ENCODE results near the gene SCRN2. TPM values are rescaled to one million over a fixed set of nuclear protein-coding genes. Genes with fewer than 3 reads are reported as not detected.
A peak's percentile ranks its signal among the peaks of the same experiment; 100 is the strongest.

The SCRN2 gene
- total and polyA plus RNA-seq, 2 of the 8 experiments (the other 6 are each of a cell fraction or from before 2014, with no cell fraction given), result 24.4 to 42.3 TPM

DNA sequence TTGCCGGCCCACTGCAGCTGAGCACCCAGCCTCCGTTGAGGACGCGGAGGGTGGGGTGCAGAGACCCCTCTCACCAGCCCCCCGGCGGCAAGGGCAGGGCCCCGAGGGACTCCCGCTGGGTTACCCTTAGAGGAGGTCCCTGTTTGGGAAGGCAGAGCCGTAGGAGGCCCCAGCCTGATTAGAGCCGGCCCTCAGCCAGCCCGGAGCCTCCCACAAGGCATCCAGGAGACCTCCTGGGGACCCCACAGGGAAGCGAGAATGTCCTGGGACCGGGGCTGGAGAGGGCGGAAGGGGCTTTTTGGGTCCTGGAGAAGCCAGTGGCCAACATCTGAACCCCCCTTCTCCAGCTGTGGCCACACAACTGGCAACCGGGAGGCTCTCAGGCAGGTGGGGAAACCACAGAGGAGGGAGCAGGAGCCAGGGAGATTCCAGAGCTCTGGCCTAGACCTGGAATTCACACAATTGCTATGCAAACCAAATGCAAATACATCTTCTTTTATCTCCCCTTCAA is 31.6 kb upstream of the SCRN2 start:
- H2BK20ac ChIP-seq (ENCODE audit: low read length), result no peak overlapping the region
- POLR2A ChIA-PET (ENCODE audit: partially characterized antibody), result interaction anchor here (0.8 to 3.6 kb wide), 8 partner anchors 10 to 28 kb away, joined by 5 to 17 read pairs (median 6); partner anchors contain the start of genes SP2 and SP6
- peaks cover 21 to 44% (median 28%) of the 10 kb centered on the region in 4 experiments for H3K4me1 ChIP-seq (replicated peaks in 1 of 4; ENCODE audit: control insufficient read depth in 3 of 4, insufficient read depth in 4 of 4, low read length in 3 of 4)
- H2BK5ac ChIP-seq (ENCODE audit: low read depth, low read length), result 0 out of 2 replicates have a peak overlapping the region, but pooled peaks have one; percentile 21
- DNase-seq (ENCODE audit: low read depth in 1 of 2, low spot score in 2 of 2), result peak in 1 of 2 experiments; percentile 79
- peak overlapping the region; percentile 7 for H4K5ac ChIP-seq (ENCODE audit: insufficient read length, low read depth, low read length)
- no peak overlapping the region for H2BK120ac ChIP-seq (replicated peaks; ENCODE audit: low read depth, low read length)
- no peaks in the 10 kb centered on the region for H3K9me3 ChIP-seq (ENCODE audit: insufficient read depth in 2 of 2, low read depth in 1 of 2, low read length in 1 of 2)
- H3K4me2 ChIP-seq (ENCODE audit: insufficient read depth in 1 of 2, low read depth in 2 of 2, low read length in 2 of 2), result peak overlapping the region; percentile 88 to 90
- no peak overlapping the region; the same call in 1 of the 2 replicates for H3K18ac ChIP-seq (ENCODE audit: extremely low read depth, low read length)
- FAIRE-seq, result peak; percentile 45
- peaks cover 4% of the 10 kb centered on the region; the same call in 1 of the 2 replicates for H3K23me2 ChIP-seq (ENCODE audit: low read depth, low read length)
- H3K23ac ChIP-seq (ENCODE audit: insufficient read length), result no peak overlapping the region
- no peak overlapping the region for H3K56ac ChIP-seq (replicated peaks; ENCODE audit: insufficient read length, low read depth, low read length)
- no peaks in the 10 kb centered on the region for H3K79me2 ChIP-seq (ENCODE audit: control insufficient read depth in 1 of 2, insufficient read depth in 2 of 2, low read length in 2 of 2)
- no peak overlapping the region for H2BK15ac ChIP-seq (ENCODE audit: low read length)
- no peaks in the 10 kb centered on the region for H3K36me3 ChIP-seq (ENCODE audit: control insufficient read depth in 2 of 4, insufficient read depth in 4 of 4, low read length in 3 of 4)
- CTCF ChIA-PET (ENCODE audit: partially characterized antibody), result interaction anchor here (0.7 to 10.7 kb wide), 8 partner anchors 10 to 23 kb away, joined by 3 to 257 read pairs (median 6); partner anchors contain the start of genes SCRN2, SP2 and SP6
- no peak overlapping the region for H3K9ac ChIP-seq (replicated peaks in 1 of 4; ENCODE audit: extremely low read depth in 1 of 4, low read depth in 3 of 4, low read length in 3 of 4)
- H3K27ac ChIP-seq (ENCODE audit: low read depth, low read length), result no peak overlapping the region
- H4K8ac ChIP-seq (ENCODE audit: extremely low read depth, insufficient read depth, low read length), result peak overlapping the region; percentile 76; the same call in 1 of the 2 replicates
- H2AK5ac ChIP-seq (ENCODE audit: low read depth, low read length), result 0 out of 2 replicates have a peak overlapping the region, but pooled peaks have one; percentile 39
- no peak overlapping the region for H3K4ac ChIP-seq (replicated peaks; ENCODE audit: insufficient read length, low read depth, low read length)
- TF ChIP-seq KDM4A (IDR thresholded peaks at IDR 0.05; ENCODE audit: low read depth, low read length, severe bottlenecking), result peak; percentile 82
- 0 out of 2 replicates have a peak, but pooled peaks have one; percentile 58 for TF ChIP-seq TEAD4 (IDR thresholded peaks at IDR 0.05; ENCODE audit: low read depth, low read length)
- no peak for TF ChIP-seq EZH2 (IDR thresholded peaks at IDR 0.05; ENCODE audit: low read depth, low read length, severe bottlenecking)
- no peak for TF ChIP-seq BACH1 (IDR thresholded peaks at IDR 0.05; ENCODE audit: low read length)
- 0 out of 2 replicates have a peak, but pooled peaks have one; percentile 25 for TF ChIP-seq PHF8 (conservative IDR thresholded peaks at IDR 0.05; ENCODE audit: low read depth, low read length)
- TF ChIP-seq SUZ12 (IDR thresholded peaks at IDR 0.05; ENCODE audit: low read length), result peak; percentile 38; the same call in 1 of the 2 replicates
- peak; percentile 14; the same call in 1 of the 2 replicates for TF ChIP-seq SP1 (IDR thresholded peaks at IDR 0.05; ENCODE audit: low read depth, low read length)
- peak; percentile 52 for TF ChIP-seq ASH2L (IDR thresholded peaks at IDR 0.05; ENCODE audit: low read length)
- peaks cover 3 to 25% (median 17%) of the 10 kb centered on the region in 4 experiments; a peak in 5 of 7 replicates for H3K27me3 ChIP-seq (replicated peaks in 1 of 4; ENCODE audit: control insufficient read depth in 3 of 4, extremely low read depth in 1 of 4, insufficient read depth in 3 of 4, low read length in 3 of 4)
- peak overlapping the region; percentile 34 to 57 (median 47) for H3K4me3 ChIP-seq (ENCODE audit: extremely low read depth in 1 of 4, insufficient read depth in 2 of 4, low read depth in 3 of 4, low read length in 4 of 4)
- no peaks in the 10 kb centered on the region for H4K20me1 ChIP-seq (replicated peaks in 1 of 2; ENCODE audit: control insufficient read depth in 1 of 2, insufficient read depth in 2 of 2, low read length in 2 of 2)
- H3K14ac ChIP-seq (ENCODE audit: insufficient read length), result no peak overlapping the region
- 4% methylated on average over 15 of the region's 15 CpGs; no CpG with 5 or more reads in 1 of the 2 experiments for WGBS, 2 experiments (ENCODE audit: extremely low coverage in 1 of 2, insufficient coverage in 1 of 2, insufficient read length in 1 of 2, insufficient replicate concordance in 2 of 2, low coverage in 1 of 2, low lambda C conversion rate in 2 of 2, missing lambda C conversion rate in 1 of 2)
- no peak overlapping the region for H2AFZ ChIP-seq (ENCODE audit: low read length)
- no peak overlapping the region for H4K91ac ChIP-seq (replicated peaks; ENCODE audit: insufficient read length, low read length)
- H2BK12ac ChIP-seq (ENCODE audit: low read depth, low read length), result 0 out of 2 replicates have a peak overlapping the region, but pooled peaks have one; percentile 27
- H3K79me1 ChIP-seq (ENCODE audit: low read depth, low read length), result no peaks in the 10 kb centered on the region

Data from H1 (cell line).